SJCRH30 (cell line): ENCODE data around the gene PTPN22. TPM values are rescaled to one million over a fixed set of nuclear protein-coding genes. Genes with fewer than 3 reads are reported as not detected.

ENCODE experiments used
- DNase-seq, 2 experiments: peaks; one replicate each; pipeline ENCODE4 v3.0.0-alpha.2; 2015 to 2020
- H3K27ac ChIP-seq: fragments of 250-450 bp; sonication (Bioruptor Pico); 2 replicates; pipeline ENCODE4 v1.5.1; 2020; ENCODE audit warnings: mild to moderate bottlenecking, moderate library complexity
- H3K27me3 ChIP-seq: fragments of 250-450 bp; sonication (Bioruptor Pico); 2 replicates; pipeline ENCODE4 v1.5.1; 2020; ENCODE audit warnings: mild to moderate bottlenecking, moderate library complexity
- H3K36me3 ChIP-seq: fragments of 250-450 bp; sonication (Bioruptor Pico); 2 replicates; pipeline ENCODE4 v1.5.1; 2020; ENCODE audit warnings: mild to moderate bottlenecking, moderate library complexity
- H3K4me1 ChIP-seq: fragments of 250-450 bp; sonication (Bioruptor Pico); 2 replicates; pipeline ENCODE4 v1.5.1; 2020; ENCODE audit warnings: mild to moderate bottlenecking, moderate library complexity
- H3K4me3 ChIP-seq: fragments of 250-450 bp; sonication (Bioruptor Pico); 2 replicates; pipeline ENCODE4 v1.5.1; 2020; ENCODE audit warnings: mild to moderate bottlenecking, moderate library complexity
- H3K9me3 ChIP-seq: fragments of 250-450 bp; sonication (Bioruptor Pico); replicated peaks from 2 replicates; pipeline ENCODE4 v1.5.1; 2020; ENCODE audit warnings: mild to moderate bottlenecking, moderate library complexity
- total RNA-seq: library from RNA; depleted of rRNA; stranded (reverse); fragments of >200 nt; shearing (Covaris generic); gene quantifications from 2 replicates; pipeline ENCODE4 v1.2.3, GENCODE V29; 2014

Gene PTPN22
- total RNA-seq, 1 experiment from 2014 or later: 2.0 TPM

GRCh38 chr1:113849072-113849471, 22.4 kb downstream of the PTPN22 start:
- no peaks in the 10 kb centered on the region for H3K4me1 ChIP-seq
- H3K9me3 ChIP-seq: no peaks in the 10 kb centered on the region
- H3K4me3 ChIP-seq: no peak overlapping the region
- no peaks in the 10 kb centered on the region for H3K36me3 ChIP-seq
- no peak overlapping the region for H3K27ac ChIP-seq
- DNase-seq: no peak
- no peaks in the 10 kb centered on the region for H3K27me3 ChIP-seq

- H3K36me3 ChIP-seq: no peaks in the 10 kb centered on the region
- H3K9me3 ChIP-seq: no peaks in the 10 kb centered on the region
- DNase-seq: no peak
- H3K4me3 ChIP-seq: no peak overlapping the region
- H3K27ac ChIP-seq: no peak overlapping the region
- H3K27me3 ChIP-seq: no peaks in the 10 kb centered on the region
- H3K4me1 ChIP-seq: no peaks in the 10 kb centered on the region
Observed at GRCh38 chr1:113846391-113847035, 25.0 kb downstream of the PTPN22 start.

GRCh38 chr1:113836534-113836933, 35.0 kb downstream of the PTPN22 start:
- H3K27ac ChIP-seq: no peak overlapping the region
- no peaks in the 10 kb centered on the region for H3K4me1 ChIP-seq
- H3K9me3 ChIP-seq: no peaks in the 10 kb centered on the region
- no peaks in the 10 kb centered on the region for H3K27me3 ChIP-seq
- H3K4me3 ChIP-seq: no peak overlapping the region
- H3K36me3 ChIP-seq: no peaks in the 10 kb centered on the region
- no peak for DNase-seq

- no peak overlapping the region for H3K27ac ChIP-seq
- H3K4me1 ChIP-seq: no peaks in the 10 kb centered on the region
- peak in 1 of 2 experiments; percentile 73 for DNase-seq
- no peaks in the 10 kb centered on the region for H3K9me3 ChIP-seq
- no peaks in the 10 kb centered on the region for H3K36me3 ChIP-seq
- H3K4me3 ChIP-seq: no peak overlapping the region
- H3K27me3 ChIP-seq: no peaks in the 10 kb centered on the region
Observed at GRCh38 chr1:113835686-113836290, 35.7 kb downstream of the PTPN22 start.

GRCh38 chr1:113834716-113835115, 36.8 kb downstream of the PTPN22 start:
- H3K27me3 ChIP-seq: no peaks in the 10 kb centered on the region
- H3K36me3 ChIP-seq: no peaks in the 10 kb centered on the region
- H3K9me3 ChIP-seq: no peaks in the 10 kb centered on the region
- no peak for DNase-seq
- H3K4me3 ChIP-seq: no peak overlapping the region
- no peaks in the 10 kb centered on the region for H3K4me1 ChIP-seq
- no peak overlapping the region for H3K27ac ChIP-seq

GRCh38 chr1:113830039-113830438, 41.5 kb downstream of the PTPN22 start:
- no peaks in the 10 kb centered on the region for H3K27me3 ChIP-seq
- no peaks in the 10 kb centered on the region for H3K4me1 ChIP-seq
- no peaks in the 10 kb centered on the region for H3K9me3 ChIP-seq
- no peak overlapping the region for H3K4me3 ChIP-seq
- H3K36me3 ChIP-seq: no peaks in the 10 kb centered on the region
- no peak overlapping the region for H3K27ac ChIP-seq
- DNase-seq: no peak

GRCh38 chr1:113821916-113822315, 49.6 kb downstream of the PTPN22 start:
- no peaks in the 10 kb centered on the region for H3K27me3 ChIP-seq
- no peaks in the 10 kb centered on the region for H3K9me3 ChIP-seq
- H3K27ac ChIP-seq: no peak overlapping the region
- DNase-seq: no peak
- H3K4me1 ChIP-seq: no peaks in the 10 kb centered on the region
- no peaks in the 10 kb centered on the region for H3K36me3 ChIP-seq
- H3K4me3 ChIP-seq: no peak overlapping the region

- Histone ChIP-seq H3K27me3 (no peaks in the 10 kb centered on the region), H3K36me3 (no peaks in the 10 kb centered on the region), H3K9me3 (no peaks in the 10 kb centered on the region), H3K27ac (no peak overlapping the region), H3K4me1 (no peaks in the 10 kb centered on the region), H3K4me3 (no peak overlapping the region)
- DNase-seq: no peak
Observed at GRCh38 chr1:113818578-113818977, 52.9 kb downstream of the PTPN22 start.

GRCh38 chr1:113813218-113813617, 58.3 kb downstream of the PTPN22 start:
- H3K4me3 ChIP-seq: no peak overlapping the region
- no peaks in the 10 kb centered on the region for H3K27me3 ChIP-seq
- H3K27ac ChIP-seq: no peak overlapping the region
- DNase-seq: no peak
- H3K4me1 ChIP-seq: no peaks in the 10 kb centered on the region; the same call in 1 of the 2 replicates
- no peaks in the 10 kb centered on the region for H3K9me3 ChIP-seq
- no peaks in the 10 kb centered on the region for H3K36me3 ChIP-seq

- H3K36me3 ChIP-seq: no peaks in the 10 kb centered on the region
- H3K9me3 ChIP-seq: no peaks in the 10 kb centered on the region
Observed at GRCh38 chr1:113812661-113813135, 58.8 kb downstream of the PTPN22 start.

GRCh38 chr1:113811888-113812660, 59.4 kb downstream of the PTPN22 start, which contains the start of gene RSBN1:
Gene RSBN1, minus strand, starts transcription at chr1:113812476. Its CDS starts 64 bp downstream, at chr1:113812412.
- H3K9me3 ChIP-seq: no peaks in the 10 kb centered on the region
- H3K27ac ChIP-seq: peak within 1 kb of the TSS; percentile 82
- no peaks in the 10 kb centered on the region for H3K36me3 ChIP-seq
- H3K4me1 ChIP-seq: no peaks in the 10 kb centered on the region; the same call in 1 of the 2 replicates
- DNase-seq: peak; percentile 99
- no peaks in the 10 kb centered on the region for H3K27me3 ChIP-seq
- H3K4me3 ChIP-seq: peak within 1 kb of the TSS; percentile 76

More at GRCh38 chr1:113812661-113813135, 58.8 kb downstream of the PTPN22 start:
- H3K4me1 ChIP-seq: no peaks in the 10 kb centered on the region; the same call in 1 of the 2 replicates
- peak overlapping the region; percentile 76 for H3K4me3 ChIP-seq
- H3K27ac ChIP-seq: peak overlapping the region; percentile 82
- H3K27me3 ChIP-seq: no peaks in the 10 kb centered on the region
- DNase-seq: peak; percentile 18 to 49

- Histone ChIP-seq H3K36me3 (no peaks in the 10 kb centered on the region), H3K27ac (peak overlapping the region; percentile 41), H3K27me3 (no peaks in the 10 kb centered on the region), H3K9me3 (no peaks in the 10 kb centered on the region), H3K4me3 (peak overlapping the region; percentile 76), H3K4me1 (no peaks in the 10 kb centered on the region; the same call in 1 of the 2 replicates)
- DNase-seq: peak; percentile 35 to 39
Observed at GRCh38 chr1:113811156-113811887, 60.2 kb downstream of the PTPN22 start.

GRCh38 chr1:113809670-113810602, 61.6 kb downstream of the PTPN22 start:
- no peaks in the 10 kb centered on the region for H3K27me3 ChIP-seq
- no peaks in the 10 kb centered on the region; the same call in 1 of the 2 replicates for H3K4me1 ChIP-seq
- H3K27ac ChIP-seq: no peak overlapping the region
- peak overlapping the region; percentile 76 for H3K4me3 ChIP-seq
- H3K36me3 ChIP-seq: no peaks in the 10 kb centered on the region
- H3K9me3 ChIP-seq: no peaks in the 10 kb centered on the region
- no peak for DNase-seq
